HG02973 (cell line): ENCODE data around the gene OSR1.
"Not testable (repeated sequence)": the region's sequence is repeated elsewhere in the genome, so short reads cannot be mapped to it uniquely, and the experiment has no call there.

Source experiments
- ATAC-seq: cut with Tn5 transposase; IDR thresholded peaks from one replicate; pipeline ENCODE4 v1.9.1; 2021; ENCODE audit warnings: moderate library complexity; ENCODE audit not compliant: unreplicated experiment

The OSR1 gene

GRCh38 chr2:19336781-19337180, 21.6 kb downstream of the OSR1 start:
- ATAC-seq = no peak

GRCh38 chr2:19332503-19332902, 25.9 kb downstream of the OSR1 start:
- no peak for ATAC-seq

- no peak for ATAC-seq
Measured at GRCh38 chr2:19331450-19331849, 27.0 kb downstream of the OSR1 start.

GRCh38 chr2:19330436-19330835, 28.0 kb downstream of the OSR1 start:
- no peak for ATAC-seq

GRCh38 chr2:19329445-19329844, 29.0 kb downstream of the OSR1 start:
- ATAC-seq = no peak

- ATAC-seq = no peak
Measured at GRCh38 chr2:19327496-19327895, 30.9 kb downstream of the OSR1 start.

GRCh38 chr2:19321946-19322345, 36.5 kb downstream of the OSR1 start:
- ATAC-seq = no peak

- ATAC-seq = no peak
Measured at GRCh38 chr2:19320813-19321212, 37.6 kb downstream of the OSR1 start.

- ATAC-seq = no peak
Measured at GRCh38 chr2:19319698-19320097, 38.7 kb downstream of the OSR1 start.

- ATAC-seq = no peak
Measured at GRCh38 chr2:19319064-19319463, 39.4 kb downstream of the OSR1 start.

GRCh38 chr2:19313553-19313952, 44.9 kb downstream of the OSR1 start:
- no peak for ATAC-seq

GRCh38 chr2:19312949-19313348, 45.5 kb downstream of the OSR1 start:
- ATAC-seq = no peak

- not testable (repeated sequence) for ATAC-seq
Measured at GRCh38 chr2:19306065-19306464, 52.4 kb downstream of the OSR1 start.

- ATAC-seq = not testable (repeated sequence)
Measured at GRCh38 chr2:19305400-19306055, 52.9 kb downstream of the OSR1 start.

GRCh38 chr2:19301706-19302105, 56.7 kb downstream of the OSR1 start:
- ATAC-seq = no peak
